Measurements from ENCODE around the gene CTSC.

CTSC gene

DNA sequence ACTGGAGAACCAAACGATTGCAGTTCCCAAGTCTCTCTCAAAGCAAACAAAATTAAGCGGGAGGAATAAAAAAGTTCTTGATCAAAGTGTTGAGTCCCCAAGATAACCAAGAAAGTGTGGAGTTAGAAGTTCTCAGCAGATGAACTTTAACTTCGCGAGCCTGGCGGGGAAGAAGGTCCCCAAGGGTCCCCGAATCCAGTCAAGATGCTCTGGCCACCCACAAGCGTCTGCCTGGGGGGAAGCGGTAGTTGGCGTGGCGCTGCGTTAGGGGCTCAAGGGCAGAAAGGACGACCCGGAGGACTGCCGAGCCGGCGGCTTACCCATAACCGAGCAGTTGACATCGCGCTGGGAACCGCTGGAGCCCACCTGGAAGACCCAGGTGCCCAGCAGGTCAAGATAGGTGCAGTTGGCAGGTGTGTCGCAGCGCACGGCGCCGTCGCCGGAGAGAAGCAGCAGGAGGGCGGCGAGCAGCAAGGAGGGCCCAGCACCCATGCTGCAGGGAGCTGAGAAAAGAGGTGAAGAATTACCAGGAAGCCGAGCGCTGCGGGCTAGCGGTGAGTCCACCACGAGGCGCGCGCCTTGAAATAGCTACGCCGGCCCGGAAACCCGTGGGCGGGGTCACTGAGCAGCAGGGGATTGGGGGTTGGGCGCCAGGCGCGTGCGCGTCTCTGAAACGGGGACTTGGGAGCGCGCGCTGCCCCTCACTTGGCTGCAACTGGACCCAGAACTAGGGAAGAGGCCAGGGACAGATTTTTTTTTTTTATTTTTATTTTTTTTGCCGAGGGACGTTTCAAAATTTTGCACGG is at the start of gene CTSC:
TSS of gene CTSC (minus strand) at position 556 of the 806 bp plus-strand sequence. CDS start at position 492, 64 bp downstream.
- H4K20me1 ChIP-seq: peaks cover 4% of the 10 kb centered on the region
- H3K27ac ChIP-seq: peak within 1 kb of the TSS; percentile 98
- peak within 1 kb of the TSS; percentile 91 for H3K4me3 ChIP-seq
- TF ChIP-seq Cebpa-rat (IDR thresholded peaks at IDR 0.05): no peak
- peaks cover 48% of the 10 kb centered on the region for H3K4me1 ChIP-seq
- H3K4me2 ChIP-seq: peak within 1 kb of the TSS; percentile 89
- no peaks in the 10 kb centered on the region for H3K9me3 ChIP-seq
- H3K36me3 ChIP-seq: peaks cover 21% of the 10 kb centered on the region
- peak within 1 kb of the TSS; percentile 97 for H3K9ac ChIP-seq
- H3K27me3 ChIP-seq: no peaks in the 10 kb centered on the region

DNA sequence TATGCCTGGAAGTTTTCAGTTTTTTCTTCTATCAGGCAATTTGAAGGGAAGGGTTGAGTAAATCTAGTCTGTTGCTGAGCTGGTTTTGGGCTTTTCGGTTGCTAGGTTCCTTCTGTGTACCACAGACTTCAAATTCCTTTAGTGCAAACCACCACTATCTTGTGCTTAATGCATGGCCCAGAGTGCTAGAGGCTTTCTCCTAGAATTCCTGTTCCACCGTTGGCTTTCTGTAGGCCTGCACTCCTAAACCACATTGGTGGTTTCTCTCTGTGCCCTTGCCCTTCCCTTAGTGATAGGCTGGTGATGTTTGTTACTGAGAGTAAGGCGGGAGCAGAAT is 47.1 kb upstream of the CTSC start:
- H3K4me3 ChIP-seq: no peak overlapping the region
- H3K36me3 ChIP-seq: no peaks in the 10 kb centered on the region
- H3K9ac ChIP-seq: no peak overlapping the region
- TF ChIP-seq Cebpa-rat (IDR thresholded peaks at IDR 0.05): no peak
- H3K27ac ChIP-seq: no peak overlapping the region
- no peaks in the 10 kb centered on the region for H4K20me1 ChIP-seq
- H3K4me2 ChIP-seq: no peak overlapping the region
- no peaks in the 10 kb centered on the region for H3K27me3 ChIP-seq
- no peaks in the 10 kb centered on the region for H3K4me1 ChIP-seq
- no peaks in the 10 kb centered on the region for H3K9me3 ChIP-seq

DNA sequence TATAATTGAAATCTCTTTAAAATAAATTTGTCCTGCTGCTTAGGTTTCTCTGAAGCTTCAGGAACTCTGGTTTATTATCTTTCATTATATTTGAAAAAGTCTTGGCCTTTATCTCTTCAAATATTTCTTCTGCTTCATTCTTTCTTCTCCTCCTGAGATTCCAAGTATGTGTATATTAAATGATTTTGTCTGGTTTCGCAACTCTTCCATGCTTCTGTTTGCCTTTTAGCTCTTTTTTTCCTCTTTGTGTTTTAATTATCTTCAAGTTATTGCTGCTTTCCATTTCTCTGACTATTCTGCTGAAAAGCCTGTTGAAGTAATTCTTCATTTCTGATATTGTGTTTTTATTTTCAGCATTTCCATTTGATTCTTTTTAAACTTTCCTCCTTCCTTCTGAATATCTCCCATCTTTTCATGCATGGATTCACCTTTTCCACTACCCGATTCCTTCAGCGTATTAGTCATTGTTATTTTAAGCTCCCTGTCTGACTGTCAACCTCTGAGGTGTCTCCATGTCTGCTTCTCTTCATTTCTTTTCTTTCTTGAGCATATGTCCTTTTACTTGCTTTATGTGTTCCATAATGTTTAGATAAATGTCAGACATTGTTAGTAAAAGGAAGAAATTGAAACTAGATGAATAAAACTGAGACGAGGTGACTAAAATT is 46.6 kb upstream of the CTSC start:
- no peak overlapping the region for H3K4me3 ChIP-seq
- no peaks in the 10 kb centered on the region for H4K20me1 ChIP-seq
- no peak overlapping the region for H3K27ac ChIP-seq
- no peak overlapping the region for H3K9ac ChIP-seq
- no peaks in the 10 kb centered on the region for H3K4me1 ChIP-seq
- no peak overlapping the region for H3K4me2 ChIP-seq
- no peak for TF ChIP-seq Cebpa-rat (IDR thresholded peaks at IDR 0.05)
- H3K36me3 ChIP-seq: no peaks in the 10 kb centered on the region
- H3K27me3 ChIP-seq: no peaks in the 10 kb centered on the region
- H3K9me3 ChIP-seq: no peaks in the 10 kb centered on the region

DNA sequence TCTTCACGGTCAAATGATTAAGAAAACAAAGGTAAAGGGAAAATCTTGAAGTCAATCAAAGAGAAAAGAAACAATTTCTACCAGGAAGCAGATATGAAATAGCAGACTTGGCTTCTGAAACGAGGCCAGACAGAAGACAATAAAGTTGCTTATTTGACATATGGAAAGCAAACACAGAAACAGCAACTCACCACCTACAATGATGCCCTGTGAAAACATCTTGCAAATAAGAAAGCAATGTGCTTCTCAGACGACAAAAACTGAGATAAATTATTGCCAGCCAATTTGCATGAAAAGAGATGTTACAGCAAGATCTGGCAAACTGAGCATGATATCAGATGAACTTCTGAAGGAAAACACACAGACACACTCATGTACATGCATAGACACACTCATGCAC is 45.9 kb upstream of the CTSC start:
- no peaks in the 10 kb centered on the region for H3K4me1 ChIP-seq
- no peak overlapping the region for H3K27ac ChIP-seq
- no peaks in the 10 kb centered on the region for H4K20me1 ChIP-seq

GRCh38 chr11:88379130-88379529 is 41.6 kb upstream of the CTSC start:
- no peak overlapping the region for H3K27ac ChIP-seq

More for the DNA sequence above, 45.9 kb upstream of the CTSC start:
- Histone ChIP-seq H3K9me3 (no peaks in the 10 kb centered on the region), H3K36me3 (no peaks in the 10 kb centered on the region), H3K4me2 (no peak overlapping the region), H3K9ac (no peak overlapping the region), H3K27me3 (no peaks in the 10 kb centered on the region), H3K4me3 (no peak overlapping the region)
- no peak for TF ChIP-seq Cebpa-rat (IDR thresholded peaks at IDR 0.05)

GRCh38 chr11:88378422-88379066 is 41.0 kb upstream of the CTSC start:
- Histone ChIP-seq H3K27ac (no peak overlapping the region), H4K20me1 (no peaks in the 10 kb centered on the region), H3K4me2 (no peak overlapping the region), H3K36me3 (no peaks in the 10 kb centered on the region), H3K9ac (no peak overlapping the region), H3K4me1 (no peaks in the 10 kb centered on the region), H3K9me3 (no peaks in the 10 kb centered on the region), H3K4me3 (no peak overlapping the region), H3K27me3 (no peaks in the 10 kb centered on the region)
- TF ChIP-seq Cebpa-rat (IDR thresholded peaks at IDR 0.05): no peak

More at GRCh38 chr11:88379130-88379529, 41.6 kb upstream of the CTSC start:
- Histone ChIP-seq H3K4me2 (no peak overlapping the region), H3K4me1 (no peaks in the 10 kb centered on the region), H4K20me1 (no peaks in the 10 kb centered on the region), H3K9ac (no peak overlapping the region), H3K36me3 (no peaks in the 10 kb centered on the region), H3K9me3 (no peaks in the 10 kb centered on the region), H3K27me3 (no peaks in the 10 kb centered on the region), H3K4me3 (no peak overlapping the region)
- no peak for TF ChIP-seq Cebpa-rat (IDR thresholded peaks at IDR 0.05)

GRCh38 chr11:88377646-88378045 is 40.1 kb upstream of the CTSC start:
- Histone ChIP-seq H3K36me3 (no peaks in the 10 kb centered on the region), H3K27me3 (no peaks in the 10 kb centered on the region), H3K9ac (no peak overlapping the region), H3K9me3 (no peaks in the 10 kb centered on the region), H4K20me1 (no peaks in the 10 kb centered on the region), H3K4me2 (no peak overlapping the region), H3K4me1 (no peaks in the 10 kb centered on the region), H3K27ac (no peak overlapping the region), H3K4me3 (no peak overlapping the region)
- no peak for TF ChIP-seq Cebpa-rat (IDR thresholded peaks at IDR 0.05)

DNA sequence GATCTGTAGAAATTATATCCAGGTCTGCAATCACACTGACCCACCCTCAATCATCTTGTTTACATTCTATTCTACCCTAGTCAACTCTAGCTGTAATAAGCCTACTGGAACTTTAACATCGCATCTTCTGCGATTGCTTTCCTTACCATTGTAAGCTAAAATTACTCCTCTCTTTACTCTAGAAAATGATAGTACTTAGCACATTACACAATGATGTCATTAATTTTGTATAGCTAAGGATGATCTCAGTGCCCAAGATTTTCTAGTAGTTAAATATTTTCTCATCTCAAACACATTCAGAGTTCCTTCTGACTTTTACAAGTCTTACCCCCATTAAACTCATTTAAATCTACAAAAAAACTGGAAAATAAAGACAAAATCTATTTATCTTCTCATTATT is 39.6 kb upstream of the CTSC start:
- Histone ChIP-seq H4K20me1 (no peaks in the 10 kb centered on the region), H3K4me3 (no peak overlapping the region), H3K27me3 (no peaks in the 10 kb centered on the region), H3K4me2 (no peak overlapping the region), H3K9me3 (no peaks in the 10 kb centered on the region), H3K4me1 (no peaks in the 10 kb centered on the region), H3K9ac (no peak overlapping the region), H3K27ac (no peak overlapping the region), H3K36me3 (no peaks in the 10 kb centered on the region)
- TF ChIP-seq Cebpa-rat (IDR thresholded peaks at IDR 0.05): no peak

DNA sequence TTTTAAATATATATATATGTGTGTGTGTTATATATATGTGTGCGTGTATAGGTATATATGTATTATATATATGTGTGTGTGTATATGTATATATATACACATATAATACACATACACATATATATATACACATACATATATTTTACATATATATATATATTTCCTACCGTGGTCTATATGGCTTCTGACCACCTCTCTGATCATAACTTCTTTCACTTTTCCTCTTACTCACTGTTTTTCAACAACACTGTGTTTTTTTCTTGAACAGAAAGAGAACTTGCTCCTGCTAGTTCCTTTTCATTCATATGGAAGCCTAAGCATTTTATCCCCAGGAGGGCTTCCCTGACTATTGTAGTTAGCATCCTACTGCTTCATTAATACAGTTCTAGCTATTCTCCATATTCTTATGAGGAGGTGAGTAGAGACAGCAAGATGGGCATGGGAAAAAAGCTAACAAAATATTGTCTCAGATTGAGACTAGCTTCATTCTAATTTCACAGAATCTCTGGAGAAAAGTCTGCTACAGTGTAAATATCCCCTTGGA is 38.5 kb upstream of the CTSC start:
- Histone ChIP-seq H3K4me1 (no peaks in the 10 kb centered on the region), H3K9me3 (no peaks in the 10 kb centered on the region), H3K9ac (no peak overlapping the region), H3K27me3 (no peaks in the 10 kb centered on the region), H3K4me3 (no peak overlapping the region), H3K4me2 (no peak overlapping the region), H4K20me1 (no peaks in the 10 kb centered on the region), H3K36me3 (no peaks in the 10 kb centered on the region), H3K27ac (no peak overlapping the region)
- no peak for TF ChIP-seq Cebpa-rat (IDR thresholded peaks at IDR 0.05)

DNA sequence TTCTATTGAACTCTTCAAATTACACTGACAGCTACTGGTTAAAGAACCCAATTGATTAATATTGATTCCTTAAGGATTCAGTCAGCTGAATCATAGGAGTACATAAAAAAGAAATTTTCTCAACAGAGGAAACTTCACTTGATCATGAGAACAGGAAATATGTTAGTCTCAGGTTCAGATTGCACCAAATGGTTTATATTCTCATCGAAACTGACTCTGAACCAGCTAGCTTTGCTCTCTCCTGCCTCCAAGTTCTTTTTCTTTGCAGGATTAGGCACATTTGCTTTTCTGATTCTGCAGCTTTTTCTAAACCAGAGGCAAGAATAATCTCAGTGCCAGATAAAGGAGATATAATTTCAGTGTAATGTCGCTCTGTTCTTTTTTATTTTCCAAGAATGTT is 33.2 kb upstream of the CTSC start:
- Histone ChIP-seq H3K36me3 (no peaks in the 10 kb centered on the region), H3K9me3 (no peaks in the 10 kb centered on the region), H3K27ac (no peak overlapping the region), H3K4me1 (no peaks in the 10 kb centered on the region), H3K27me3 (no peaks in the 10 kb centered on the region), H3K4me2 (no peak overlapping the region), H3K9ac (no peak overlapping the region), H3K4me3 (no peak overlapping the region), H4K20me1 (no peaks in the 10 kb centered on the region)
- no peak for TF ChIP-seq Cebpa-rat (IDR thresholded peaks at IDR 0.05)
